GM21723 (cell line): ENCODE data around the gene BIRC2.

Experiments used
- ATAC-seq: cut with Tn5 transposase; IDR thresholded peaks from one replicate; pipeline ENCODE4 v1.9.1; 2021; ENCODE audit warnings: mild to moderate bottlenecking, moderate library complexity; ENCODE audit not compliant: unreplicated experiment

BIRC2 gene

DNA sequence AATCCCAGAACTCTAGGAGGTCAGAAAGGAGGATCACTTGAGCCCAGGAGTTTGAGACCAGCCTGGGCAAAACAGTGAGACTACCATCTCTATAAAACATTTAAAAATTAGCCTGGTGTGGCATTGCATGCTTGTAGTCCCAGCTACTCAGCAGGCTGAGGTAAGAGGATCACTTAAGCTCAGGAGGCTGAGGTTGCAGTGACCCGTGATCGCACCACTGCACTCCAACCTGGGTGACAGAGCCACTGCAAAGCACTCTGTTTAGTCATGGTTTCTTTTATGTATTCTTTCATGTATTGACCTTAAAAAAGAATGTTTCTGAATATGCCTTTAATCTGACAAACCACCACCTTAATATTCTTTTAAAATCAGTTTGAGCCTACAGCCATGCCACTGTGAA, 52.2 kb downstream of the BIRC2 start:
- no peak for ATAC-seq

DNA sequence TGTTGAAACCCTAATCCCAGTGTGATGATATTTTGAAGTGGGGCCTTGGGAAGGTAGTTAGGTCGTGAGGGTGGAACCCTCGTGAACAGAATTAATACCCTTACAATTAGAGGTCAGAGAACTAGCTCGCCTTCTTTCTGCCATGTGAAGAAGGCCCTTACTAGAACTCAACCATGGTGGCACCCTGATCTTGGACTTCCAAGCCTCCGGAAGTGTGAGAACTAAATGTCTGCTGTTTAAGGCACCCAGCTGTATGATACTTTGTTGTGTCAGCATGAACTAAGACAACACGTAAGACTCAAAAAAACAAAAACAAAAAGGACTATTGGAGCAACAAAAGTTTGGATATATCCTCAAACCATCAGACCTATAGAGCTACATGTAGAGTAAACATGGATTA, 53.6 kb downstream of the BIRC2 start:
- no peak for ATAC-seq

DNA sequence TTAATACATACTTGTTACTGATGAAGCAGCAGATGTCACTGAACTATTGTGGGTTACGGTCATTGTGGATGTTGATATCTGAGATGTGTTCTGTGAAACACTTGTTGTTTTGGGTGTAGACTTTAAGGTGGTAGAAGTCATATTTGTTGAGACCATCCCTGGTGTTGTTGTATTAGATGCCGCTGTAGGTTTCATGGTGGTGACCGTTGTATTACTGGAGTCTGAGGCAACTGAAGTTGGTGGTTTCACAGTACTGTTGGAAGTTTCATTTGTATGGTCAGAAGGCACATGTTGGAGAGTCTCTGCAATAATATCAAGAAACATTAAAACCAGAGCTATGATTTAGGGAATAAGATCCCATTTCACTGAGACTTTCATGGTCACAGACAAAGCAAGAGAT, 54.9 kb downstream of the BIRC2 start:
- no peak for ATAC-seq

DNA sequence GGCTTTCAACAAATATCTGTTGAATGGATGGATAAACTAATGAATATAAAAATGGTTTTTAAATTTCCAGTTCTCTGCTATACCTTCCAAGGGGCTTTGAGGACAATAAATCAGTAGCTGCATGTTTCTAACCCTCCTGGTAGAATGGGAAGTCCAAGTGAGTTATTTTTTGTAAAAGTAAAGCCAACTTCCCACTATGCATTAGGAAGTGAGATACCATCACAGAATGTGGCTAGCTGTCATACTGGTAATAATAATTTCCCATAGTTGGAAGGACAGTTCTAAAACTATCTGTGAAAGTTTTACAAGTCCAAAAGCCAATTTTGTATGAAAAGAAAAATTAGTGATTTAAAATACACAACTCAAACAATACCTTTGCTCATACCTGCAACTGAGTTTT, 55.5 kb downstream of the BIRC2 start:
- no peak for ATAC-seq

DNA sequence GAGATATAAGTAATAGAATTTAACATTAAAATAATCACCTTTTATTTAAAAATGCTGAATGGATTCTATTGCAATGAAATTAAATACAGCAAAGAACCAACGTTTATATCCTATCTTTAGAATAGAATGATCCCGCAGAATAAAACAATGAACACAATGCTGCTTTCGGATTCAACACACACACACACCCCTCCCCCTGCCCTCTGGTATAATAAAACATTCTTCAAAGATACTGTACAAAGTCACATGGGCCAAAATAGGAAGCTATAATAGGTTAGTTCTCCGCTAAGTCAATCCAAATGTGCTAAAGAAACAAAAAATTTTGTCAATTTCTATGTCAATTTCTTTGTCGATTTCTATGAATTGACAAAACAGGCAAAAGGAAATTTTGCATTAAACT, 58.5 kb downstream of the BIRC2 start:
- ATAC-seq = no peak

DNA sequence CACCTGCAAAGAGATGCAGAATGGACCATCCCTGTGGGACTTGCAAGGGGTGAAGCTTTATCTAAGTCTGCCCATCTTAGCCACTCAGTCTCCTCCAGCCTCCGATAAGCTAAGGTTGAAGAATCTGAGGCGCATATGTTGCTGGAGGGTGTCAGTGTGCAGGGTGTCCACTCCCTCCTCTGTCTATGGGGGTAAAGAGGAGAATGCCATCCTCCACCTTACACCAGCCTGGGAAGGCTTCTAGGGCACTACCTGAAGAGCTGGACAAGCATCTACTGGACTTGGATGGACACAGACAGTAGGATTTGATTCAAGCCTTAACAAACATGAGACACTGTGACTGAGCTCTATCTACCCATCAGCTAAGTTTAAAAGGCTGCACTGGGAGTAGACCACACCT, 59.1 kb downstream of the BIRC2 start:
- no peak for ATAC-seq

DNA sequence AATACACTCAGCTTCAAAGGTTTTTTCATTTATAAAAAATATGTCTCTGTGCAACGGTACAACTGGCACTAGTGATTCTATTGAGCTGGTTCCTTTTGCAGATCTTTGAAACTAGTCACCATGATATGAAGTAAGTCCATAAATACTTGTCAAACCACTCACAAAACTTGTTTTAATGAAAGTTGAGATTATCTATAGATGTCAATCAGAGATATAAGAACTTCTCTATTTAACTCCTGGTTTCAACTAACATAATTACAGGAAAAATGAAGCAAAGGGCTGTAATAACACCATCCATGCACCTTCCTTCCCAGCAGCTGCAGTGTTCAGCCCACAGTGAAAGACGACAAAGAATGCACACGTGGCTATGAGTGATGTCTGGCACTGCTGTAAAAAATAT, 60.9 kb downstream of the BIRC2 start:
- ATAC-seq = no peak

DNA sequence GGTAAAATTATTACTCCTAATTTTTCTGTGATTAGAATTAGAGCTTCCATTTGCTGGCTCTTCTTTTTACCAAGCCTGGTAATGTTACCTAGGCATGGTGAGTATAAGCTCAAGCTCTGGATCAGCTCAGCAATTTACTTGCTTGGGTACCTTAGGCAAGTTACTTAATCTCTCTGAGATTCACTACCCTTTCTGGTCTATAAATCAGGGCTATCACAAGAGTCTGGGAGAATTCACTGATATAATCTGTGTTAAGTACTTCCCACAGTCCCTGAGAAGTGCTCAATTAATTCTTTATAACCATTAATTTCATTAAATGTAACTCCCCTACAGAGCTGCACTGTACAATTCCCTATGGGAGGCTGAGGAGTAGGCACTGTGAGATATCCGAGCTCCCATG, 61.3 kb downstream of the BIRC2 start:
- ATAC-seq = no peak

DNA sequence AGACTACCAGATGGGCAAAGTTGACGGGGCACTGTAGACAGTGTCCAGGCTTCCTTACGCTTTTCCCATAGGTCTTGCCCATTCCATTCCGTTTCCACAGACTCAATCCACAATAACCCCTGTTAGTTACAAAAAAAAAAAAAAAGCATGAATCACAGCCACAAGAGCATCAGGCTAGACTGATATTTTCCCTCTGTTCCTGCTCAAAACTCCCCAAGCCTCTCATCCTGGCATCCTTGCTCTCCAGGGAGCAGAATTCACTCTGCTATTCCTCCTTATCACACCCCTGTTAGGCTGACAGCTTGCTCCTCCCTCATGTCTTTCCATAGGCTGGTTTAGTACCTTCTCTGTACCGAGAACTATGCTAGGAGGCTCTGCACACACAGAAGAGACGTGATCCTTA, 63.4 kb downstream of the BIRC2 start:
- no peak for ATAC-seq

DNA sequence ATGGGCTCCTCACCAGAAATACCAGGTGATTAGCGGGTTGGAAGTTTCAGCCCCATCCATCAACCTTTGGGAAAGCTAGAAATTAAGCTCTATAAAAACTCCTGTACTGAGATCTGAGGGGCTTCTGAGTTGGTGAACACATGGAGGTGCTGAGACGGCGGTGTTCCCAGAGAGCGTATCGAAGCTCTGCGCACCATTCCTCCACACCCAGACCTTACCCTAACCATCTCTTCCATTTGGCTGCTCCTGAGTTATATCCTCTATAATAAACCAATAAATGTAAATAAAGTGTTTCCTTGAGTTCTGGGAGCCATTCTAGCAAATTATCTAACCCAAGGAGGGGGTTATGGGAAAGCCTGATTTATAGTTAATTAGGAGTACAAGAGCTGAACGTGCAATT, 64.1 kb downstream of the BIRC2 start:
- ATAC-seq = no peak

DNA sequence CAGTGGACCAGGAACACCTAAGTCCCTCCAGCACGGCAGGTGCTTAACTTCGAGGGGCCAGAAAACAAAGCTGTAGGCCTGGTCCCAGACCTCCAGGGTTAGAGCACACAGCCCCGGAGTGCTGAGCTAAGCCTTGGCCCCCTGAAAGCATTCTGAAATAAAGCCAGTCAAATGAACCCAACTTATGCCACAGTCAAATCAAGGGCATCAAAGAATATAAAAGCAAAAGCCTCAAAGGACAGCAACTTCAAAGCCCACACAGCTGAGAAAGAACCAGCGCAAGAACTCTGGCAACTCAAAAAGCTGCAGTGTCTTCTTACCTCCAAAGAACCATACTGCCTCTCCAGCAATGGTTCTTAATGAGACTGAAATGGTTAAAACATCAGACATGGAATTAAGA, 66.5 kb downstream of the BIRC2 start:
- no peak for ATAC-seq

DNA sequence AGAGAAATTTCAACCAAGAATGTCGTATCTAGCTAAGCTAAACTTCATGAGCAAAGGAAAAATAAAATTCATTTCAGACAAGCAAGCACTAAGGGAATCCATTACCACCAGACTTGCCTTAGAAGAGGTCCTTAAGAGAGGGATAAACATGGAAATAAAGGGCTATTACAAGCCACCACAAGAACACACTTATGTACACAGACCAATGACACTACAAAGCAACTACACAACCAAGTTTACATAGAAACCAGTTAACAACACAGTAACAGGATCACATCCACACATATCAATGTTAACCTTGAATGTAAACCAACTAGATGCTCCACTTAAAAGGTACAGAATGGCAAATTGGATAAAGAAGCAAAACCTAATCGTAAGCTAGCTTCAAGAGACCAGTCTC, 67.5 kb downstream of the BIRC2 start:
- ATAC-seq = no peak

DNA sequence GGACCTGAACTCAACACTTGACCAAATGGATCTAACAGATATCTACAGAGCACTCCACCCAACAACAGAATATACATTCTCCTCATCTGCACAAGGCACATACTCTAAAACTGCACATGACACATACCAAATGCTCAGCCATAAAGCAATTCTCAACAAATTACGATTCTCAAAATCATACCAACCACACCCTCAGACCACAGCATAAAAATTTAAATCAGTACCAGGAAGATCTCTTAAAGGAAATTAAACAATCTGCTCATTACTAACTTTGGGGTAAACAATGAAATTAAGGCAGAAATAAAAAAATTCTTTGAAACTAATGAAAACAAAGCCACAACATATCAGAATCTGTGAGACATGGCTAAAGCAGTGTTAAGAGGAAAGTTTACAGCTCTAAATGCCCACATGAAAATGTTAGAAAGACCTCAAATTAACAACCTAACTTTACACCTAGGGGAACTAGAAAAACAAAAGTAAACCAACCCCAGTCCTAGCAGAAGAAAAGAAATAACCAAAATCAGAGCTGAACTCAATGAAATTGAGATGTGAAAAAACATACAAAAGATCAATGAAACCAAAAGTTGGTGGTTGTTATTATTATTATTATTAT, 68.4 kb downstream of the BIRC2 start:
- ATAC-seq = no peak

DNA sequence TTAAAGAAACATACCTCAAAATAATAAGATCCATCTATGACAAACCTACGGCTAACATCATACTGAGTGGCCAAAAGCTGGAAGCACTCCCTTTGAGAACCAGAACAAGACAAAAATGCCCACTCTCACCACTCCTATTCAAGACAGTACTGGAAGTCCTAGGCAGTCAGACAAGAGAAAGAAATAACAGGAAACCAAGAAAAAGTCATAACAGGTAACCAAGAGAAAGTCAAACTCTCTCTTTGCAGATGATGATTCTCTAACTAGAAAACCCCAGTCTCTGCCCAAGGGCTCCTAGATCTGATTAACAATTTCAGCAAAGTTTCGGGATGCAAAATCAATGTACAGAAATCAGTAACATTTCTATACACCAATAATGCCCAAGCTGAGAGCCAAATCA, 70.0 kb downstream of the BIRC2 start:
- ATAC-seq = no peak

DNA sequence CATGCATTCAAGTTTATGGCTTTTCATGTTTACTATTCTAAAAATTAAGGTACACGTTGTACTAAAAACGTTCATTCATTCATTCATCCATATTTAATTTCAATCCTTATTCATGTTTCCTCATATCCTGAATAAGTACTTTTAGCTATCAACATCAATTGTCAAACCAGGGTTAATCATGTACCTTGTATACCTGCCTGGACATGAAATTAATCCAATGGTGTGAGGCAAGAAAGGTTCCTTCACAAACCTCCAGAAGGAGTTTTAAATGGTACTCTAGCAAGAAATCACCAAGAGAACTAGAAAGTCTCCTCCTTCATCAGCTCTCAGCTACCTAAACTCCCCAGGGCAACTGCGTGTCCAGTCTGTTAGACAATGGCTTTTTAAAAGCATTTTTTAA, 72.2 kb downstream of the BIRC2 start:
- no peak for ATAC-seq

DNA sequence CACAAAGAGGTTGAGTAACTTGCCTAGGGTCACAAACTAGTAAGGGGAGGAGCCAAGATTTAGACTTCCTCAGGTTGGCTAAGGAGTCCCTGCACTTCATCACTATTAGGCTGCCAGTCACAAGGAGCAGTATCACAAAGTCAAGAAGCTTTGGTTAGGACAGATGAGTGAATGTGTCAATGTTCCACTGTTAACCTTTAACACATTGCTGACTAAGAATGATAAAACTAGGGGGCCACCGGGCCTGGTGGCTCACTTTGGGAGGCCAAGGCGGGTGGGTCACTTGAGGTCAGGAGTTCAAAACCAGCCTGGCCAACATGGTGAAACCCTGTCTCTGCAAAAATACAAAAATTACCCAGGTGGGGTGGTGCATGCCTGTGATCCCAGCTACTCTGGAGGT, 73.5 kb downstream of the BIRC2 start:
- ATAC-seq = peak; percentile 47

DNA sequence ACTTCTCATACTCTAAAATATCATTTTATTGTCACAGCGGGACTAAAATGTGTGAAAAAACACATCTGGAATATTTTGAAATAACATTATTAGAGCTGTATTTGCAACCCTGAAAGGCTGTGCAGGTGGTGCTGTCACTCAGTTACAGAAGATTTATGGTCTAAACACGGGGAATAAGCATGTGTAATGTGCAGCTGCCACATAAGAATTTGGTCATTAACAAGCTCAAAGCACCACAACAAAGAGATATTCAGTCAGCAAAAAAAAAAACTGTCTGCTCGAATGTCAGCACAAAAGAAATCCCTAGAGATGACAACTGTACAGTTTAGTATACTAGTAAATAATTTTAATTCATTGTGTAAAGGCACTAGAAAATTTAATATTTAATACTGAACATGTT, 74.2 kb downstream of the BIRC2 start:
- ATAC-seq = no peak

DNA sequence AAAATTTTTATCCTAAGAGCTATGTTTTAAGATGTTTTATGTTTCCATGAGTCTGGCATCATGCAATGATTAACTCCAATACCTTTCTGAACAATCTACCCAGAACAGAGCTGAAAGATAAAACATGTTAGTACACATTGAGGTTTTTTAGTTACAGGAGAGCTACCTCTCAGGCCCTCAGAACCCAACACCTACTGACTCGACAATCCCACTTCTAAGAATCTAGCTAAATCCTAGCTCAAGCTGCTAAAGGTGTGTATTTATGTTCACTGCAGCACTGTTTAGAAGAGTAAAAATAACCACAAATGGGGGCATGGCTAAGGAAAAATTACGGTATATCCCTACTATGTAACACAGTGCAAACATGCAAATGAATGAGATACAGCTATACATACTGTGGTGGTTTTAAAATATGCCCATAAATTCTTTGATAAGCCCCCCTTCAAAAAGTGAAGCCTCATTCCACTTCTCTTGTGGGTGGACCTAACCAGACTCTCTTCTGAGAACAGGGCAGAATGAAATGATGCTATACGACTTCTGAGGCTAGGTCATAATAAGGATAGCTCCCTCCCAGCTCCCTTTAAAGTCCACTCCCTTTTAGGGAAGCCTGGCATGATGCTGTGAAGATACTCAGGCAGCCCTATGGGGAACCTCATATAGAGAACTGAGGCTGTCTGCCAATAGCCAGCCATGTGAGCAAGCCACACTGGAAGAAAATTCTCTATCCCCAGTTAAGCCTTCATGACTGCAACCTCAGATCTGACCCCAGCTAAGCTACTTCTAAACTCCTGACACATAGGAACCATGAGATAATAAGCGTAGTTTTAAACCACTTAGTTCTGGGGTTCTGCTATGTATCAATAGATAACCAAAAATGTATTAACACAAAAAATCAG, 76.1 kb downstream of the BIRC2 start:
- no peak for ATAC-seq

DNA sequence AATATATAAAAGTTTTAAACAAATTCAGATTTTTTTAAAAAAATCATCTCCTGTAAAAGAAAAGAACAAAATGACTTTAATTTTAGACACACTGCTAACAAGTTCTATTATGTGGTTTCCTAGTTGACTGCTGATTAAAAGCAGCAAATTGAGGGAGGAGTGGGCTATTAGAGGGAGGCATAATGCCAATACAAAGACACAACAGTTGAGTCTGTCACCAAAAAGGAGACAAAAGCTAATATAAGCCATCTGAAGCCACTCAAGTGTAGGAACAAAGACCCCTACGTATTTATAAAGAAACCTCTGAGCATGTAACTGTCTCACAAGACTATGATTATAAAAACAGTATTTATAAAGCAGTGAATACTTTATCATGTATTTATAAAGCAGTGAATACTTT, 76.9 kb downstream of the BIRC2 start:
- no peak for ATAC-seq

DNA sequence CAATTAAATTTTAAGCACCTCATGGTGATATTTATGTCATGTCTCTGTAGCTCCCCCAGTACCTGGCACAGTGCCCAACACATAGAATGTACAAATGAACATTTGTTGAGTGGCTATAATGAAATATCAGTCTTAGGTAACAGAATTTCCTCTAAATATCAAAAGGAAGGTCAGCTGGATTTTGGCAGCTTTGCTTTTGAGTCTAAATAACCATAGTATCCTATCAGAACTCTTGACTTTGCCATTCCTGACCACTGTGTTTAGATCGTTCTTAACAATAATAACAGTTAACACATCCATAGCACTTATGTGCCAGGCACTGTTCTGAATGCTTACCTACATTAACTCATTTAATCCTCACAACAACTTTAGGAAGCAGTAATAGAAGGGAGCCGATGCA, 79.0 kb downstream of the BIRC2 start:
- ATAC-seq = no peak

DNA sequence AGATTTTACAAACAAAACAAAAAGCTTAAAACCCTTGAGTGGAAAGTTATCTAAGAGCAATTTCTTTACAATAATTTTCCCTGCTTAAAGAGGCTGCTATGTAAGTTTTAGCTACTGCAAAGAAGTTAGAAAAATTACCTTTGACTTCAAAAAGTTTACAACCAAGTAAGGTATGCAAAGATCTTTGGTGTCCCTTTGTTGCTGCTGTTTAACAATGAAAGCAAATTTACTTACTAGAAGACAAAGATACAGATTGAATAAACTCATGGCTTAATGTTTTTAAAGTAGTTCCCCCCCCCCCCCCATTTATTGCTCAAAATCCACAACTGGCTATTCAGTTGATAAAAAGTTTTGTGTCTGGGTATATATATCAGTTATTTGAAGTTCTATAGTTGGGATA, 79.6 kb downstream of the BIRC2 start:
- ATAC-seq = no peak

DNA sequence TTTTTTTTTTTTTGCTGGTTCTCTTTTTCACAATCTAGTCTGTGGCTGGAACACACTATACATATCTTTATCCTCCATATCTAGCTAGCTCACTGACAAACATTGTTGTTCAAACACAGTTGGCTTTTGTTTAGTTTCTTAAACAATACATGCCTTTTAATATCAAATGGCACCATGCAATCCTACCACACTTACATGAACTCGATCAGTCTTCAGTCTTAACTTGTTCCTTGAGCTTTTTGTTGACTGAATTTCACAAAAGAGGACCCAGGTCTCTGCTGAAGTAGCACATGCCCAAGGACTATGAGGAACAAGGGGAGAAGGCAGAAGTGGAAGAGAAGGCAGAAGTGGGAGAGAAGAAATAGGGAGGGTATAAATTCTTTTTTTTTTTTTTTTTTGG, 80.1 kb downstream of the BIRC2 start:
- no peak for ATAC-seq
